SK-N-SH (cell line): ENCODE data around the gene HARS2. TPM values are rescaled to one million over a fixed set of nuclear protein-coding genes. Genes with fewer than 3 reads are reported as not detected.
"Not testable (repeated sequence)": the region's sequence is repeated elsewhere in the genome, so short reads cannot be mapped to it uniquely, and the experiment has no call there.

ENCODE experiments used
- CTCF ChIA-PET: fragments of 300-600, 350-600 bp; formaldehyde crosslinking; extraction: SDS; loops from one replicate; lab custom pipeline; 2021; lab: Yijun Ruan, JAX
- POLR2A ChIA-PET: fragments of 350-600 bp; sonication (Branson Sonifier 250); formaldehyde crosslinking; extraction: SDS; loops from one replicate; lab custom pipeline; 2020; ENCODE audit warnings: antibody characterized with exemption, inconsistent platforms; lab: Yijun Ruan, JAX
- DNase-seq: peaks from one replicate; pipeline ENCODE4 v3.0.0; 2012
- H2AFZ ChIP-seq: fragments of 200-600 bp; sonication (generic); 2 replicates; pipeline ENCODE4 v1.8.1; 2016; ENCODE audit warnings: antibody characterized with exemption, mild to moderate bottlenecking, low read depth
- H3F3A ChIP-seq: fragments of 200-600 bp; sonication (generic); replicated peaks from 2 replicates; pipeline ENCODE3; 2016; ENCODE audit warnings: antibody characterized with exemption, mild to moderate bottlenecking; ENCODE audit not compliant: insufficient read depth
- H3K27ac ChIP-seq, 2 experiments: fragments of 200-500 bp in 1 of 2; fragments of 200-600 bp in 1 of 2; sonication (Bioruptor generic) in 1 of 2; sonication (generic), shearing (Covaris generic) in 1 of 2; 2 replicates each; pipeline versions ENCODE4 v1.5.1 to v1.6.1; 2014 to 2016; ENCODE audit warnings: low read depth in 2 of 2, inconsistent platforms in 1 of 2, low read length in 1 of 2, mild to moderate bottlenecking in 1 of 2, mixed read lengths in 1 of 2
- H3K27me3 ChIP-seq: fragments of 200-600 bp; sonication (generic), shearing (Covaris generic); 2 replicates; pipeline ENCODE4 v1.6.1; 2016; ENCODE audit warnings: mixed run types; ENCODE audit not compliant: insufficient read depth
- H3K36me3 ChIP-seq, 2 experiments: fragments of 200-500 bp in 1 of 2; fragments of 200-600 bp in 1 of 2; sonication (Bioruptor generic) in 1 of 2; sonication (generic) in 1 of 2; replicated peaks in 1 of 2; 2 replicates each; pipeline versions ENCODE3 to v1.5.1; 2014 to 2016; ENCODE audit warnings: low read length in 1 of 2, mild to moderate bottlenecking in 1 of 2; ENCODE audit not compliant: insufficient read depth in 2 of 2, control insufficient read depth in 1 of 2
- H3K4me1 ChIP-seq, 2 experiments: fragments of 200-500 bp in 1 of 2; fragments of 200-600 bp in 1 of 2; sonication (Bioruptor generic) in 1 of 2; sonication (generic), shearing (Covaris generic) in 1 of 2; 2 replicates each; pipeline versions ENCODE4 v1.5.1 to v1.6.1; 2014 to 2016; ENCODE audit warnings: low read depth in 1 of 2, low read length in 1 of 2, mixed run types in 1 of 2; ENCODE audit not compliant: insufficient read depth in 2 of 2, control insufficient read depth in 1 of 2
- H3K4me2 ChIP-seq: fragments of 200-600 bp; sonication (generic), shearing (Covaris generic); 2 replicates; pipeline ENCODE4 v1.6.1; 2017; ENCODE audit warnings: mixed run types
- H3K4me3 ChIP-seq, 2 experiments: fragments of 200-500 bp in 1 of 2; fragments of 200-600 bp in 1 of 2; sonication (Bioruptor generic) in 1 of 2; sonication (generic), shearing (Covaris generic) in 1 of 2; 2 replicates each; pipeline versions ENCODE4 v1.5.1 to v1.8.1; 2014 to 2016; ENCODE audit warnings: low read depth in 2 of 2, inconsistent platforms in 1 of 2, low read length in 1 of 2, mild to moderate bottlenecking in 1 of 2, mixed read lengths in 1 of 2, moderate library complexity in 1 of 2
- H3K79me2 ChIP-seq: fragments of 200-600 bp; sonication (generic); 2 replicates; pipeline ENCODE4 v1.8.1; 2017; ENCODE audit warnings: mild to moderate bottlenecking; ENCODE audit not compliant: insufficient read depth
- H3K9ac ChIP-seq: fragments of 200-600 bp; sonication (generic); 2 replicates; pipeline ENCODE4 v1.6.1; 2017; ENCODE audit warnings: mixed run types
- H3K9me2 ChIP-seq: fragments of 200-600 bp; sonication (generic); 2 replicates; pipeline ENCODE4 v1.6.1; 2017; ENCODE audit warnings: mixed run types
- H3K9me3 ChIP-seq: fragments of 200-600 bp; sonication (generic); 2 replicates; pipeline ENCODE4 v1.6.1; 2017; ENCODE audit warnings: mixed run types, mild to moderate bottlenecking, moderate library complexity
- H4K20me1 ChIP-seq: fragments of 200-600 bp; sonication (generic); 2 replicates; pipeline ENCODE4 v1.6.1; 2017; ENCODE audit warnings: mild to moderate bottlenecking, mixed run types; ENCODE audit not compliant: insufficient read depth
- EP300 ChIP-seq, 2 experiments: IDR thresholded peaks; 2 replicates each; pipeline versions ENCODE4 v1.4.0 to v1.6.1; 2012; ENCODE audit warnings: borderline replicate concordance in 1 of 2, low read depth in 1 of 2, low read length in 1 of 2
- EZH2phosphoT487 ChIP-seq: fragments of 200-600 bp; sonication (generic); IDR thresholded peaks from 2 replicates; pipeline ENCODE4 v1.6.1; 2017; ENCODE audit warnings: low read depth, mixed run types, mild to moderate bottlenecking, antibody characterized with exemption, moderate library complexity, borderline replicate concordance
- FOXJ3 ChIP-seq: sonication (generic); formaldehyde crosslinking; IDR thresholded peaks from 2 replicates; pipeline ENCODE4 v1.5.1; 2020; ENCODE audit warnings: mild to moderate bottlenecking, missing genetic modification reagents
- GABPA ChIP-seq: IDR thresholded peaks from 2 replicates; pipeline ENCODE4 v1.4.0; 2012; ENCODE audit warnings: low read depth, mild to moderate bottlenecking
- MXI1 ChIP-seq: IDR thresholded peaks from 2 replicates; pipeline ENCODE4 v1.6.1; 2012; ENCODE audit warnings: mild to moderate bottlenecking, low read depth, low read length, improper control_type of control experiment
- POLR2AphosphoS5 ChIP-seq: IDR thresholded peaks from 2 replicates; pipeline ENCODE4 v1.6.1; 2012; ENCODE audit warnings: low read depth, low read length
- RXRA ChIP-seq: IDR thresholded peaks from 2 replicates; pipeline ENCODE4 v1.4.0; 2012; ENCODE audit warnings: low read depth, mild to moderate bottlenecking, borderline replicate concordance
- TCF12 ChIP-seq: IDR thresholded peaks from 2 replicates; pipeline ENCODE4 v1.4.0; 2012
- TEAD4 ChIP-seq: IDR thresholded peaks from 2 replicates; pipeline ENCODE4 v1.4.0; 2012; ENCODE audit warnings: mild to moderate bottlenecking, borderline replicate concordance; ENCODE audit not compliant: insufficient read depth
- WGBS: methylation state at CpG from one replicate; pipeline ENCODE4 v1.1.6; 2017; ENCODE audit warnings: low lambda C conversion rate; 5-methylcytosine and 5-hydroxymethylcytosine counted together
- polyA plus RNA-seq, 3 experiments: library from polyadenylated mRNA; depleted of rRNA; stranded (reverse); fragments of >200 nt; gene quantifications; 2 replicates each; pipeline ENCODE4 v1.2.3, GENCODE V29; 2012
- TF ChIP-seq, protein P1 (sequence below): IDR thresholded peaks from 2 replicates; pipeline ENCODE4 v1.4.0; 2012; ENCODE audit warnings: low read depth, borderline replicate concordance

The HARS2 gene
- polyA plus RNA-seq, 1 of the 3 experiments (the other 2 are of a cell fraction) = 40.8 TPM

DNA sequence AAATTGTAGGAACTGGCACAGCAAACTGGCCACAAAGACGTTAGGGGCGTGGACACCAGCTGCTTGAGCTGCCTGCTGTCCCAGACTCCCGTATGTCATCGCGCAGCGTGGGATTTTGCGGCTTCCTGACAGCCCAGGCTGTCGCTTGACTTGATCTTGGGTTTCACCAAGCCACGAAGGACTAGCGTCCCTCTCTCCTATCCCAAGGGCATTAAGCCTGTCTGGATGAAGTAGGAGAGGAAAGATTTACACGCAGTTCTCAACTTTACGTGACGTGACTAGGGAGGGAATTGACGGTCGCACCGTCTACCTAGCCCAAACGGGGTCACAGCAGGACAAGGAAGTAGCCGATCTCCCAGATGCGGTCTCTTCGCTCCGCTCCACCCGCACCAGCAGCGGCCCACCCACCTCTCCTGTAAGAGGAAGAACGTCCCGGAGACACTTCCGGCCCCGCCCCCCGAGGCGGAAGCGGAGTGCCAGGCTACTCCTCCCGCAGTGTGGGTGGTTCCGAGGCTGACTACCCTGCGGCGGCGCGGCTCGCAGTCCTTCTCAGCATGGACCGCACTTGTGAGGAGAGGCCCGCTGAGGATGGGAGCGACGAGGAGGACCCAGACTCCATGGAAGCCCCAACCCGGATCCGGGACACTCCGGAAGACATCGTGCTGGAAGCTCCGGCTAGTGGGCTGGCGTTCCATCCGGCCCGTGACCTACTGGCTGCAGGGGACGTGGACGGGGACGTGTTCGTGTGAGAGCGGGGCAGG lies 26.7 kb upstream of the HARS2 start, which contains the start of gene WDR55 (continued):
- TF ChIP-seq EZH2phosphoT487 = no peak
- TF ChIP-seq FOXJ3 = no peak
- TF ChIP-seq RXRA = peak; percentile 40; the same call in 1 of the 2 replicates
- TF ChIP-seq MXI1 = peak; percentile 93

- H3K4me1 ChIP-seq, DNase-seq, H3F3A ChIP-seq, H3K27ac ChIP-seq, H3K27me3 ChIP-seq, H3K4me3 ChIP-seq, H2AFZ ChIP-seq, H3K9ac ChIP-seq, H3K9me2 ChIP-seq, POLR2A ChIA-PET, H3K9me3 ChIP-seq, H4K20me1 ChIP-seq, H3K4me2 ChIP-seq: not testable (repeated sequence)
- 100% methylated on average over 2 of the region's 4 CpGs for WGBS
- Histone ChIP-seq H3K79me2 (peaks cover 27% of the 10 kb centered on the region), H3K36me3 (peaks cover 52 to 84% of the 10 kb centered on the region in 2 experiments)
- CTCF ChIA-PET = interaction anchor here (2.2 kb wide), 1 partner anchor 15 kb away, joined by 5 read pairs; no protein-coding TSS in a partner anchor
These were observed 20.2 kb upstream of the HARS2 start for GRCh38 chr5:140671035-140671434.

- TF ChIP-seq TEAD4 (no peak), EP300 (IDR thresholded peaks at IDR 0.05; ENCODE audit: borderline replicate concordance in 1 of 2, low read depth in 1 of 2, low read length in 1 of 2) (no peak), TCF12 (no peak), GABPA (no peak), POLR2AphosphoS5 (no peak)
- TF ChIP-seq, protein P1, sequence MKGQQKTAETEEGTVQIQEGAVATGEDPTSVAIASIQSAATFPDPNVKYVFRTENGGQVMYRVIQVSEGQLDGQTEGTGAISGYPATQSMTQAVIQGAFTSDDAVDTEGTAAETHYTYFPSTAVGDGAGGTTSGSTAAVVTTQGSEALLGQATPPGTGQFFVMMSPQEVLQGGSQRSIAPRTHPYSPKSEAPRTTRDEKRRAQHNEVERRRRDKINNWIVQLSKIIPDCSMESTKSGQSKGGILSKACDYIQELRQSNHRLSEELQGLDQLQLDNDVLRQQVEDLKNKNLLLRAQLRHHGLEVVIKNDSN = no peak
- Histone ChIP-seq H3K4me2 (no peak overlapping the region), H3K27ac (no peak overlapping the region), H3K27me3 (no peaks in the 10 kb centered on the region), H3K4me3 (no peak overlapping the region), H3K36me3 (peaks cover 55 to 89% of the 10 kb centered on the region in 2 experiments), H2AFZ (no peak overlapping the region), H4K20me1 (no peaks in the 10 kb centered on the region), H3F3A (peaks cover 3% of the 10 kb centered on the region), H3K9me3 (no peaks in the 10 kb centered on the region), H3K9me2 (no peaks in the 10 kb centered on the region), H3K9ac (no peak overlapping the region), H3K4me1 (no peaks in the 10 kb centered on the region; a peak in 1 of 4 replicates), H3K79me2 (peaks cover 21% of the 10 kb centered on the region)
- DNase-seq = no peak
- POLR2A ChIA-PET = interaction anchor here (1.3 kb wide), 1 partner anchor 19 kb away, joined by 3 read pairs; the partner anchor contains the start of genes HARS1 and HARS2
- CTCF ChIA-PET = interaction anchor here (0.9 to 2.2 kb wide), 2 partner anchors 15 to 170 kb away, joined by 3 to 5 read pairs; no protein-coding TSS in a partner anchor
- WGBS = 100% methylated on average over 1 of the region's 7 CpGs
These were observed 19.7 kb upstream of the HARS2 start for GRCh38 chr5:140671472-140672125.
